Neutrophil (primary cell): ENCODE results near the gene KLK12.

Source experiments
- H3K27ac ChIP-seq: fragments of 200-600 bp; sonication (generic); 2 replicates; pipeline ENCODE4 v1.5.1; 2016; ENCODE audit warnings: mild to moderate bottlenecking, moderate library complexity
- H3K27me3 ChIP-seq: fragments of 200-600 bp; sonication (generic); 2 replicates; pipeline ENCODE4 v1.6.0; 2016; ENCODE audit warnings: mild to moderate bottlenecking
- H3K36me3 ChIP-seq: fragments of 200-600 bp; sonication (generic); 2 replicates; pipeline ENCODE4 v1.5.1; 2017
- H3K4me1 ChIP-seq, 2 experiments: fragments of 200-600 bp in 1 of 2; sonication (generic) in 1 of 2; 1 replicate in 1 of 2; 2 replicates in 1 of 2; pipeline versions ENCODE4 v1.5.1 to v1.6.1; 2013 to 2016; ENCODE audit warnings: low read depth in 1 of 2, low read length in 1 of 2, mild to moderate bottlenecking in 1 of 2, moderate library complexity in 1 of 2; ENCODE audit not compliant: control insufficient read depth in 1 of 2, insufficient read depth in 1 of 2
- H3K4me3 ChIP-seq, 2 experiments: fragments of 200-600 bp in 1 of 2; sonication (generic) in 1 of 2; 1 replicate in 1 of 2; 2 replicates in 1 of 2; pipeline ENCODE4 v1.5.1; 2013 to 2016; ENCODE audit warnings: low read depth in 1 of 2, low read length in 1 of 2, mild to moderate bottlenecking in 1 of 2, moderate library complexity in 1 of 2
- H3K9me3 ChIP-seq: fragments of 200-600 bp; sonication (generic); 2 replicates; pipeline ENCODE4 v1.5.1; 2016
- CTCF ChIP-seq: fragments of 200-600 bp; sonication (generic); IDR thresholded peaks from 2 replicates; pipeline ENCODE4 v1.5.1; 2016; ENCODE audit warnings: antibody characterized with exemption

KLK12 gene

GRCh38 chr19:50981587-50982146 is 53.1 kb downstream of the KLK12 start:
- no peaks in the 10 kb centered on the region for H3K4me1 ChIP-seq
- TF ChIP-seq CTCF, result no peak
- no peak overlapping the region for H3K27ac ChIP-seq
- H3K27me3 ChIP-seq, result peaks cover 62% of the 10 kb centered on the region
- no peaks in the 10 kb centered on the region for H3K9me3 ChIP-seq
- H3K4me3 ChIP-seq, result no peak overlapping the region
- H3K36me3 ChIP-seq, result no peaks in the 10 kb centered on the region

GRCh38 chr19:50980208-50980607 is 54.6 kb downstream of the KLK12 start:
- H3K27me3 ChIP-seq, result peaks cover 62% of the 10 kb centered on the region
- no peak for TF ChIP-seq CTCF
- H3K27ac ChIP-seq, result no peak overlapping the region

GRCh38 chr19:50979758-50980157 is 55.0 kb downstream of the KLK12 start:
- Histone ChIP-seq H3K27ac (no peak overlapping the region), H3K4me3 (no peak overlapping the region), H3K9me3 (no peaks in the 10 kb centered on the region), H3K27me3 (peaks cover 58% of the 10 kb centered on the region), H3K36me3 (no peaks in the 10 kb centered on the region), H3K4me1 (no peaks in the 10 kb centered on the region)
- TF ChIP-seq CTCF, result no peak

More at GRCh38 chr19:50980208-50980607, 54.6 kb downstream of the KLK12 start:
- Histone ChIP-seq H3K36me3 (no peaks in the 10 kb centered on the region), H3K4me1 (no peaks in the 10 kb centered on the region), H3K4me3 (no peak overlapping the region), H3K9me3 (no peaks in the 10 kb centered on the region)
